ENCODE measurements around the gene CADM1.
"Not testable (repeated sequence)": the region's sequence is repeated elsewhere in the genome, so short reads cannot be mapped to it uniquely, and the experiment has no call there.

Gene CADM1

GRCh38 chr11:115493905-115494304 is 10.3 kb downstream of the CADM1 start:
- no peak overlapping the region for H3K9ac ChIP-seq (ENCODE audit: low read length)
- no peaks in the 10 kb centered on the region for H3K4me1 ChIP-seq (ENCODE audit: control insufficient read depth, insufficient read depth, low read length)
- H3K4me3 ChIP-seq (ENCODE audit: low read length), result no peak overlapping the region
- no peaks in the 10 kb centered on the region for H3K27me3 ChIP-seq (ENCODE audit: control insufficient read depth, insufficient read depth, low read length)
- H3K36me3 ChIP-seq (ENCODE audit: control insufficient read depth, insufficient read depth, low read length), result no peaks in the 10 kb centered on the region
- H3K9me3 ChIP-seq (ENCODE audit: control insufficient read depth, low read length), result no peaks in the 10 kb centered on the region

GRCh38 chr11:115493488-115493887 is 10.7 kb downstream of the CADM1 start:
- no peak overlapping the region for H3K4me3 ChIP-seq (ENCODE audit: low read length)
- peaks cover 4% of the 10 kb centered on the region for H3K4me1 ChIP-seq (ENCODE audit: control insufficient read depth, insufficient read depth, low read length)
- H3K36me3 ChIP-seq (ENCODE audit: control insufficient read depth, insufficient read depth, low read length), result no peaks in the 10 kb centered on the region
- no peak overlapping the region for H3K9ac ChIP-seq (ENCODE audit: low read length)
- no peaks in the 10 kb centered on the region for H3K9me3 ChIP-seq (ENCODE audit: control insufficient read depth, low read length)
- no peaks in the 10 kb centered on the region for H3K27me3 ChIP-seq (ENCODE audit: control insufficient read depth, insufficient read depth, low read length)

GRCh38 chr11:115489466-115489865 is 14.7 kb downstream of the CADM1 start:
- Histone ChIP-seq H3K27me3 (ENCODE audit: control insufficient read depth, insufficient read depth, low read length) (no peaks in the 10 kb centered on the region), H3K36me3 (ENCODE audit: control insufficient read depth, insufficient read depth, low read length) (no peaks in the 10 kb centered on the region), H3K9ac (ENCODE audit: low read length) (no peak overlapping the region), H3K9me3 (ENCODE audit: control insufficient read depth, low read length) (no peaks in the 10 kb centered on the region), H3K4me1 (ENCODE audit: control insufficient read depth, insufficient read depth, low read length) (peaks cover 4% of the 10 kb centered on the region), H3K4me3 (ENCODE audit: low read length) (no peak overlapping the region)

- no peaks in the 10 kb centered on the region for H3K9me3 ChIP-seq (ENCODE audit: control insufficient read depth, low read length)
- no peaks in the 10 kb centered on the region for H3K36me3 ChIP-seq (ENCODE audit: control insufficient read depth, insufficient read depth, low read length)
- H3K27me3 ChIP-seq (ENCODE audit: control insufficient read depth, insufficient read depth, low read length), result no peaks in the 10 kb centered on the region
- H3K4me1 ChIP-seq (ENCODE audit: control insufficient read depth, insufficient read depth, low read length), result peaks cover 4% of the 10 kb centered on the region
- H3K9ac ChIP-seq (ENCODE audit: low read length), result no peak overlapping the region
- no peak overlapping the region for H3K4me3 ChIP-seq (ENCODE audit: low read length)
Observed at GRCh38 chr11:115488945-115489344, 15.3 kb downstream of the CADM1 start.

- Histone ChIP-seq H3K9me3 (ENCODE audit: control insufficient read depth, low read length) (no peaks in the 10 kb centered on the region), H3K4me3 (ENCODE audit: low read length) (no peak overlapping the region), H3K27me3 (ENCODE audit: control insufficient read depth, insufficient read depth, low read length) (no peaks in the 10 kb centered on the region), H3K4me1 (ENCODE audit: control insufficient read depth, insufficient read depth, low read length) (no peaks in the 10 kb centered on the region), H3K36me3 (ENCODE audit: control insufficient read depth, insufficient read depth, low read length) (no peaks in the 10 kb centered on the region), H3K9ac (ENCODE audit: low read length) (no peak overlapping the region)
Observed at GRCh38 chr11:115481528-115481927, 22.7 kb downstream of the CADM1 start.

- Histone ChIP-seq H3K36me3 (ENCODE audit: control insufficient read depth, insufficient read depth, low read length) (no peaks in the 10 kb centered on the region), H3K27me3 (ENCODE audit: control insufficient read depth, insufficient read depth, low read length) (no peaks in the 10 kb centered on the region)
Observed at GRCh38 chr11:115480611-115481010, 23.6 kb downstream of the CADM1 start.

GRCh38 chr11:115477410-115477809 is 26.8 kb downstream of the CADM1 start:
- Histone ChIP-seq H3K4me3 (ENCODE audit: low read length) (no peak overlapping the region), H3K9ac (ENCODE audit: low read length) (no peak overlapping the region), H3K9me3 (ENCODE audit: control insufficient read depth, low read length) (no peaks in the 10 kb centered on the region), H3K4me1 (ENCODE audit: control insufficient read depth, insufficient read depth, low read length) (no peaks in the 10 kb centered on the region), H3K27me3 (ENCODE audit: control insufficient read depth, insufficient read depth, low read length) (no peaks in the 10 kb centered on the region), H3K36me3 (ENCODE audit: control insufficient read depth, insufficient read depth, low read length) (no peaks in the 10 kb centered on the region)

More at GRCh38 chr11:115480611-115481010, 23.6 kb downstream of the CADM1 start:
- H3K9me3 ChIP-seq (ENCODE audit: control insufficient read depth, low read length), result no peaks in the 10 kb centered on the region
- H3K4me1 ChIP-seq (ENCODE audit: control insufficient read depth, insufficient read depth, low read length), result no peaks in the 10 kb centered on the region
- no peak overlapping the region for H3K4me3 ChIP-seq (ENCODE audit: low read length)
- H3K9ac ChIP-seq (ENCODE audit: low read length), result no peak overlapping the region

- H3K36me3 ChIP-seq (ENCODE audit: control insufficient read depth, insufficient read depth, low read length), result no peaks in the 10 kb centered on the region
- no peak overlapping the region for H3K9ac ChIP-seq (ENCODE audit: low read length)
- H3K4me3 ChIP-seq (ENCODE audit: low read length), result no peak overlapping the region
- H3K9me3 ChIP-seq (ENCODE audit: control insufficient read depth, low read length), result no peaks in the 10 kb centered on the region
- no peaks in the 10 kb centered on the region for H3K27me3 ChIP-seq (ENCODE audit: control insufficient read depth, insufficient read depth, low read length)
- H3K4me1 ChIP-seq (ENCODE audit: control insufficient read depth, insufficient read depth, low read length), result no peaks in the 10 kb centered on the region
Observed at GRCh38 chr11:115476463-115477286, 27.5 kb downstream of the CADM1 start.

- Histone ChIP-seq H3K9ac (ENCODE audit: low read length) (no peak overlapping the region), H3K4me1 (ENCODE audit: control insufficient read depth, insufficient read depth, low read length) (no peaks in the 10 kb centered on the region), H3K36me3 (ENCODE audit: control insufficient read depth, insufficient read depth, low read length) (no peaks in the 10 kb centered on the region), H3K4me3 (ENCODE audit: low read length) (no peak overlapping the region), H3K27me3 (ENCODE audit: control insufficient read depth, insufficient read depth, low read length) (no peaks in the 10 kb centered on the region), H3K9me3 (ENCODE audit: control insufficient read depth, low read length) (no peaks in the 10 kb centered on the region)
Observed at GRCh38 chr11:115475564-115475963, 28.7 kb downstream of the CADM1 start.

- not testable (repeated sequence) for H3K9me3 ChIP-seq (ENCODE audit: control insufficient read depth, low read length); H3K4me3 ChIP-seq (ENCODE audit: low read length); H3K36me3 ChIP-seq (ENCODE audit: control insufficient read depth, insufficient read depth, low read length); H3K9ac ChIP-seq (ENCODE audit: low read length); H3K27me3 ChIP-seq (ENCODE audit: control insufficient read depth, insufficient read depth, low read length); H3K4me1 ChIP-seq (ENCODE audit: control insufficient read depth, insufficient read depth, low read length)
Observed at GRCh38 chr11:115474306-115474705, 29.9 kb downstream of the CADM1 start.

GRCh38 chr11:115473167-115473566 is 31.0 kb downstream of the CADM1 start:
- H3K9ac ChIP-seq (ENCODE audit: low read length), result no peak overlapping the region
- H3K4me1 ChIP-seq (ENCODE audit: control insufficient read depth, insufficient read depth, low read length), result no peaks in the 10 kb centered on the region
- no peak overlapping the region for H3K4me3 ChIP-seq (ENCODE audit: low read length)
- H3K9me3 ChIP-seq (ENCODE audit: control insufficient read depth, low read length), result no peaks in the 10 kb centered on the region
- H3K36me3 ChIP-seq (ENCODE audit: control insufficient read depth, insufficient read depth, low read length), result no peaks in the 10 kb centered on the region
- no peaks in the 10 kb centered on the region for H3K27me3 ChIP-seq (ENCODE audit: control insufficient read depth, insufficient read depth, low read length)

- Histone ChIP-seq H3K4me1 (ENCODE audit: control insufficient read depth, insufficient read depth, low read length) (no peaks in the 10 kb centered on the region), H3K9me3 (ENCODE audit: control insufficient read depth, low read length) (no peaks in the 10 kb centered on the region), H3K27me3 (ENCODE audit: control insufficient read depth, insufficient read depth, low read length) (no peaks in the 10 kb centered on the region), H3K36me3 (ENCODE audit: control insufficient read depth, insufficient read depth, low read length) (no peaks in the 10 kb centered on the region), H3K9ac (ENCODE audit: low read length) (no peak overlapping the region), H3K4me3 (ENCODE audit: low read length) (no peak overlapping the region)
Observed at GRCh38 chr11:115471367-115471766, 32.8 kb downstream of the CADM1 start.

- no peaks in the 10 kb centered on the region for H3K4me1 ChIP-seq (ENCODE audit: control insufficient read depth, insufficient read depth, low read length)
- no peak overlapping the region for H3K4me3 ChIP-seq (ENCODE audit: low read length)
- H3K9ac ChIP-seq (ENCODE audit: low read length), result no peak overlapping the region
- no peaks in the 10 kb centered on the region for H3K27me3 ChIP-seq (ENCODE audit: control insufficient read depth, insufficient read depth, low read length)
- no peaks in the 10 kb centered on the region for H3K9me3 ChIP-seq (ENCODE audit: control insufficient read depth, low read length)
- H3K36me3 ChIP-seq (ENCODE audit: control insufficient read depth, insufficient read depth, low read length), result no peaks in the 10 kb centered on the region
Observed at GRCh38 chr11:115470928-115471327, 33.3 kb downstream of the CADM1 start.
